Fibroblast of lung (primary cell): Measurements from ENCODE around the gene TCP11. TPM values are rescaled to one million over a fixed set of nuclear protein-coding genes. Genes with fewer than 3 reads are reported as not detected.

ENCODE experiments used
- DNase-seq, 2 donors: peaks; one replicate each; pipeline versions ENCODE4 v3.0.0 to v3.0.0-alpha.2; 2010; ENCODE audit warnings: low read depth in 2 of 2
- H2AFZ ChIP-seq: 2 replicates; pipeline ENCODE4 v1.5.1; 2012; ENCODE audit warnings: low read length, control low read depth, inconsistent platforms
- H3K27ac ChIP-seq: 2 replicates; pipeline ENCODE4 v1.5.1; 2011; ENCODE audit warnings: low read length, control low read depth; ENCODE audit not compliant: insufficient read depth
- H3K27me3 ChIP-seq: 2 replicates; pipeline ENCODE4 v1.5.1; 2011; ENCODE audit warnings: mild to moderate bottlenecking, low read length; ENCODE audit not compliant: control insufficient read depth, insufficient read depth
- H3K36me3 ChIP-seq: 2 replicates; pipeline ENCODE4 v1.5.1; 2011; ENCODE audit warnings: low read length; ENCODE audit not compliant: control insufficient read depth, insufficient read depth
- H3K4me1 ChIP-seq: 2 replicates; pipeline ENCODE4 v1.5.1; 2011; ENCODE audit warnings: low read length; ENCODE audit not compliant: control insufficient read depth, insufficient read depth; ENCODE audit errors: extremely low read depth
- H3K4me2 ChIP-seq: 2 replicates; pipeline ENCODE4 v1.5.1; 2011; ENCODE audit warnings: low read length, control low read depth; ENCODE audit not compliant: insufficient read depth; ENCODE audit errors: extremely low read depth
- H3K4me3 ChIP-seq, 4 experiments: fragments of 200-600 bp in 1 of 4; sonication (generic) in 1 of 4; replicated peaks in 1 of 4; 2 replicates each; pipeline ENCODE4 v1.5.1; 2011 to 2016; ENCODE audit warnings: low read length in 4 of 4, low read depth in 3 of 4, mild to moderate bottlenecking in 3 of 4, control low read depth in 2 of 4, inconsistent platforms in 1 of 4, mixed read lengths in 1 of 4; ENCODE audit not compliant: insufficient read depth in 1 of 4; ENCODE audit errors: control extremely low read depth in 1 of 4
- H3K79me2 ChIP-seq: 2 replicates; pipeline ENCODE4 v1.5.1; 2012; ENCODE audit warnings: mild to moderate bottlenecking, low read length, inconsistent platforms; ENCODE audit not compliant: control insufficient read depth, insufficient read depth
- H3K9ac ChIP-seq: 2 replicates; pipeline ENCODE4 v1.5.1; 2011; ENCODE audit warnings: mild to moderate bottlenecking, low read length, control low read depth; ENCODE audit not compliant: insufficient read depth
- H3K9me3 ChIP-seq: 2 replicates; pipeline ENCODE4 v1.5.1; 2012; ENCODE audit warnings: low read depth, low read length; ENCODE audit not compliant: control insufficient read depth, insufficient read depth
- H4K20me1 ChIP-seq: 2 replicates; pipeline ENCODE4 v1.5.1; 2011; ENCODE audit warnings: low read length; ENCODE audit not compliant: control insufficient read depth, insufficient read depth; ENCODE audit errors: extremely low read depth
- CTCF ChIP-seq, 2 donors: IDR thresholded peaks in 1 of 2; conservative IDR thresholded peaks in 1 of 2; 1 replicate in 1 of 2; 2 replicates in 1 of 2; pipeline ENCODE4 v1.5.1; 2011 to 2012; ENCODE audit warnings: low read length in 2 of 2, control low read depth in 1 of 2, inconsistent platforms in 1 of 2, low read depth in 1 of 2, mild to moderate bottlenecking in 1 of 2
- EZH2 ChIP-seq: IDR thresholded peaks from 2 replicates; pipeline ENCODE4 v1.5.1; 2012; ENCODE audit warnings: low read length, control low read depth, mild to moderate bottlenecking; ENCODE audit errors: missing control alignments
- polyA plus RNA-seq, 2 donors: library from polyadenylated mRNA; depleted of rRNA in 1 of 2; stranded (reverse) in 1 of 2; unstranded in 1 of 2; fragments of >200 nt; gene quantifications; 2 replicates each; pipeline ENCODE4 v1.2.1, GENCODE V29; 2011 to 2012; ENCODE audit warnings: missing spikeins in 1 of 2
- total RNA-seq: library from RNA; depleted of rRNA; stranded (reverse); fragments of >200 nt; gene quantifications from 2 replicates; pipeline ENCODE4 v1.2.1, GENCODE V29; 2014

The TCP11 gene
- total and polyA plus RNA-seq, 2 donors (not counting 1 experiment from before 2014, with no cell fraction given) = 0.17 to 0.24 TPM

GRCh38 chr6:35184580-35185301 is 43.6 kb upstream of the TCP11 start:
- Histone ChIP-seq H3K36me3 (no peaks in the 10 kb centered on the region), H4K20me1 (no peaks in the 10 kb centered on the region), H3K9ac (no peak overlapping the region), H3K9me3 (no peaks in the 10 kb centered on the region), H3K4me2 (no peak overlapping the region), H3K4me3 (no peak overlapping the region), H3K27me3 (no peaks in the 10 kb centered on the region), H2AFZ (no peak overlapping the region), H3K27ac (no peak overlapping the region), H3K4me1 (peaks cover 2% of the 10 kb centered on the region), H3K79me2 (no peaks in the 10 kb centered on the region)
- TF ChIP-seq EZH2 (no peak), CTCF (conservative IDR thresholded peaks at IDR 0.05 in 1 of 2, IDR thresholded peaks at IDR 0.05 in 1 of 2; ENCODE audit: low read depth in 1 of 2, low read length in 2 of 2) (no peak)
- DNase-seq = no peak

- Histone ChIP-seq H3K4me2 (no peak overlapping the region), H3K36me3 (no peaks in the 10 kb centered on the region), H4K20me1 (no peaks in the 10 kb centered on the region), H3K4me1 (peaks cover 2% of the 10 kb centered on the region), H3K9ac (no peak overlapping the region), H3K79me2 (no peaks in the 10 kb centered on the region), H3K9me3 (no peaks in the 10 kb centered on the region), H3K27ac (no peak overlapping the region), H3K4me3 (no peak overlapping the region), H2AFZ (no peak overlapping the region), H3K27me3 (no peaks in the 10 kb centered on the region)
- no peak for DNase-seq
- TF ChIP-seq EZH2 = no peak
- TF ChIP-seq CTCF (conservative IDR thresholded peaks at IDR 0.05 in 1 of 2, IDR thresholded peaks at IDR 0.05 in 1 of 2; ENCODE audit: low read depth in 1 of 2, low read length in 2 of 2) = no peak
These were observed 42.8 kb upstream of the TCP11 start for GRCh38 chr6:35183935-35184334.

GRCh38 chr6:35183281-35183680 is 42.1 kb upstream of the TCP11 start:
- H3K36me3 ChIP-seq = no peaks in the 10 kb centered on the region
- H3K9ac ChIP-seq = no peak overlapping the region
- no peak overlapping the region for H3K4me2 ChIP-seq
- no peaks in the 10 kb centered on the region for H3K27me3 ChIP-seq
- no peaks in the 10 kb centered on the region for H3K79me2 ChIP-seq
- H3K9me3 ChIP-seq = no peaks in the 10 kb centered on the region
- H2AFZ ChIP-seq = no peak overlapping the region
- H3K4me3 ChIP-seq = no peak overlapping the region
- peaks cover 2% of the 10 kb centered on the region for H3K4me1 ChIP-seq
- TF ChIP-seq CTCF (conservative IDR thresholded peaks at IDR 0.05 in 1 of 2, IDR thresholded peaks at IDR 0.05 in 1 of 2; ENCODE audit: low read depth in 1 of 2, low read length in 2 of 2) (no peak), EZH2 (no peak)
- DNase-seq = no peak
- H4K20me1 ChIP-seq = no peaks in the 10 kb centered on the region
- no peak overlapping the region for H3K27ac ChIP-seq
